KOPT-K1 (cell line): ENCODE results near the gene DPP6.

ENCODE experiments used
- H3K27ac ChIP-seq: fragments of 200-600 bp; sonication (generic); 2 replicates; pipeline ENCODE4 v1.5.1; 2016; ENCODE audit warnings: antibody characterized with exemption, mild to moderate bottlenecking, low read depth, low read length; ENCODE audit not compliant: poor library complexity, severe bottlenecking
- H3K36me3 ChIP-seq: fragments of 200-600 bp; sonication (generic); 2 replicates; pipeline ENCODE4 v1.5.1; 2017; ENCODE audit warnings: antibody characterized with exemption, mild to moderate bottlenecking, low read length, moderate library complexity; ENCODE audit not compliant: insufficient read depth
- H3K9me3 ChIP-seq: fragments of 200-600 bp; sonication (generic); 2 replicates; pipeline ENCODE4 v1.5.1; 2017; ENCODE audit warnings: antibody characterized with exemption, low read length, mild to moderate bottlenecking; ENCODE audit not compliant: insufficient read depth, poor library complexity, severe bottlenecking

The DPP6 gene

GRCh38 chr7:154633641-154634040, 581.4 kb downstream of the DPP6 start:
- Histone ChIP-seq H3K27ac (no peak overlapping the region), H3K9me3 (no peaks in the 10 kb centered on the region), H3K36me3 (no peaks in the 10 kb centered on the region)

- H3K27ac ChIP-seq: no peak overlapping the region
- no peaks in the 10 kb centered on the region for H3K36me3 ChIP-seq
- no peaks in the 10 kb centered on the region for H3K9me3 ChIP-seq
Observed at GRCh38 chr7:154638286-154638685, 586.1 kb downstream of the DPP6 start.

GRCh38 chr7:154640266-154640865, 588.2 kb downstream of the DPP6 start:
- Histone ChIP-seq H3K9me3 (no peaks in the 10 kb centered on the region), H3K36me3 (no peaks in the 10 kb centered on the region), H3K27ac (no peak overlapping the region)

GRCh38 chr7:154640917-154641316, 588.7 kb downstream of the DPP6 start:
- Histone ChIP-seq H3K36me3 (no peaks in the 10 kb centered on the region), H3K9me3 (no peaks in the 10 kb centered on the region), H3K27ac (no peak overlapping the region)

GRCh38 chr7:154644366-154644765, 592.2 kb downstream of the DPP6 start:
- H3K36me3 ChIP-seq: no peaks in the 10 kb centered on the region
- H3K27ac ChIP-seq: no peak overlapping the region
- H3K9me3 ChIP-seq: no peaks in the 10 kb centered on the region

GRCh38 chr7:154646126-154647013, 594.2 kb downstream of the DPP6 start:
- Histone ChIP-seq H3K27ac (no peak overlapping the region), H3K9me3 (no peaks in the 10 kb centered on the region), H3K36me3 (no peaks in the 10 kb centered on the region)

GRCh38 chr7:154647625-154648024, 595.4 kb downstream of the DPP6 start:
- Histone ChIP-seq H3K27ac (no peak overlapping the region), H3K36me3 (no peaks in the 10 kb centered on the region), H3K9me3 (no peaks in the 10 kb centered on the region)

GRCh38 chr7:154649015-154649414, 596.8 kb downstream of the DPP6 start:
- H3K36me3 ChIP-seq: no peaks in the 10 kb centered on the region
- H3K9me3 ChIP-seq: no peaks in the 10 kb centered on the region
- H3K27ac ChIP-seq: no peak overlapping the region

- H3K9me3 ChIP-seq: no peaks in the 10 kb centered on the region
- no peak overlapping the region for H3K27ac ChIP-seq
- no peaks in the 10 kb centered on the region for H3K36me3 ChIP-seq
Observed at GRCh38 chr7:154649434-154649833, 597.2 kb downstream of the DPP6 start.

- H3K27ac ChIP-seq: no peak overlapping the region
- no peaks in the 10 kb centered on the region for H3K9me3 ChIP-seq
- no peaks in the 10 kb centered on the region for H3K36me3 ChIP-seq
Observed at GRCh38 chr7:154650275-154650674, 598.1 kb downstream of the DPP6 start.

GRCh38 chr7:154651501-154651900, 599.3 kb downstream of the DPP6 start:
- Histone ChIP-seq H3K9me3 (no peaks in the 10 kb centered on the region), H3K36me3 (no peaks in the 10 kb centered on the region), H3K27ac (no peak overlapping the region)

- H3K27ac ChIP-seq: no peak overlapping the region
- no peaks in the 10 kb centered on the region for H3K9me3 ChIP-seq
- H3K36me3 ChIP-seq: no peaks in the 10 kb centered on the region
Observed at GRCh38 chr7:154652564-154652963, 600.4 kb downstream of the DPP6 start.

GRCh38 chr7:154653281-154653680, 601.1 kb downstream of the DPP6 start:
- no peak overlapping the region for H3K27ac ChIP-seq
- H3K36me3 ChIP-seq: no peaks in the 10 kb centered on the region
- no peaks in the 10 kb centered on the region for H3K9me3 ChIP-seq

- no peaks in the 10 kb centered on the region for H3K36me3 ChIP-seq
Observed at GRCh38 chr7:154656618-154657017, 604.4 kb downstream of the DPP6 start.

GRCh38 chr7:154666768-154667167, 614.6 kb downstream of the DPP6 start:
- Histone ChIP-seq H3K36me3 (no peaks in the 10 kb centered on the region), H3K27ac (no peak overlapping the region), H3K9me3 (peaks cover 24% of the 10 kb centered on the region)

More at GRCh38 chr7:154656618-154657017, 604.4 kb downstream of the DPP6 start:
- H3K9me3 ChIP-seq: peaks cover 8% of the 10 kb centered on the region
- no peak overlapping the region for H3K27ac ChIP-seq
